ENCODE results near the gene ITGB1BP1. TPM values are rescaled to one million over a fixed set of nuclear protein-coding genes. Genes with fewer than 3 reads are reported as not detected.
A peak's percentile ranks its signal among the peaks of the same experiment; 100 is the strongest.

ITGB1BP1 gene, protein sequence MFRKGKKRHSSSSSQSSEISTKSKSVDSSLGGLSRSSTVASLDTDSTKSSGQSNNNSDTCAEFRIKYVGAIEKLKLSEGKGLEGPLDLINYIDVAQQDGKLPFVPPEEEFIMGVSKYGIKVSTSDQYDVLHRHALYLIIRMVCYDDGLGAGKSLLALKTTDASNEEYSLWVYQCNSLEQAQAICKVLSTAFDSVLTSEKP
- total RNA-seq, result 100 to 1,000 TPM in 1 of 5 experiments, 10 to 100 TPM in 4; 45.1 to 107 (median 54.3) TPM
- polyA plus RNA-seq, result 100 to 1,000 TPM; 109 to 123 TPM
- 19.8 reads per million, percentile 50 among the genes with 10 or more reads in this experiment for total RNA-seq

DNA sequence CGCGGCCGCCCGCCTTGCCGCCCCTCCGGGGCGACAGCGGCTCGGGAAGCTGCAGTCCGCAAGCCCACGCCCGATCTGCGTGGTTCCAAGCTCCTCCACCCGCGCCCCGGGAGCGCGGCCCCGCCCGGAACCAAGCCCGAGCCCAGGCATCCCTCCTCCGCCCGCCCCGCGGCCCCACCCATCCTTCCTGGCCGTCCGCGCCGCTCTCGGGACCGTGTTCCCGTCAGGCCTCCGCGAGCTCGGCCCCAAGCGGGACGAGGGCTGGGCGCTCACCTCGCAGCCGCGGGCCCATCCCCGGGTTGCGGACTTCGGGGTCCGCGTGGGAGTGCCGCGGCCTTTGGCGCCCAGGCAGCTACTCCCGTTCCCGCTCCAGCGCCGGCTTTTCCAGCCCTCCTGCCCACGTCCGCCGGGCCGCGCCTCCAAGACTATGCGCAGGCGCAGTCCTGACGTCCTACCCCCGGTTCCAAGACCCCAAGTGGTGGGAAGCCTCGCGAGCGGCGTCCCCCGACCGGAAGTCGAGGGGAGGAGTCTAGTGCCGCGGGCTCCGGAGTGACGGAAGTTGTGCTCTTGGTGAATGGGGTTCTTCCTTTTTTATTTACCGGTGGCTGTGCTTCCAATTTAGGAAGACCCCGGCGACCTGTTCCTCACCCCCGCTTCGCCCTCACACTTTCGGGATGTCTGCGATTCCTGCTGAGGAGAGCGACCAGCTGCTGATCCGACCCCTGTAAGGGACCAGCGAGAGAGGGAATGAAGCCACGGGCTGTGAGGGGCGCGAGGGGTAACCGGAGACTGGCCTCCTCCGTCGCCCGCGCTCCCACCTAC, at the start of gene ITGB1BP1, which contains the start of gene CPSF3:
TSS of gene ITGB1BP1 (minus strand) at position 429 of the 822 bp plus-strand sequence. CDS start 4,831 bp downstream, outside the sequence.
TSS of gene CPSF3 (plus strand) at position 555 of the 822 bp plus-strand sequence. CDS start at position 675, 120 bp downstream.
- Histone ChIP-seq H3K4me3 (ENCODE audit: low read length) (peak within 1 kb of the TSS; percentile 90), H3K4me1 (ENCODE audit: control insufficient read depth in 2 of 2, insufficient read depth in 2 of 2, low read length in 2 of 2) (peaks cover 22 to 24% of the 10 kb centered on the region in 2 donors), H3K36me3 (ENCODE audit: control insufficient read depth in 2 of 3, insufficient read depth in 3 of 3, low read length in 3 of 3) (peaks cover 0 to 8% (median 0%) of the 10 kb centered on the region in 3 experiments), H3K27ac (ENCODE audit: low read depth, low read length) (peak within 1 kb of the TSS; percentile 84), H3K27me3 (ENCODE audit: control insufficient read depth in 2 of 2, insufficient read depth in 2 of 2, low read length in 2 of 2) (no peaks in the 10 kb centered on the region), H3K9me3 (ENCODE audit: control insufficient read depth in 2 of 3, low read length in 3 of 3) (no peaks in the 10 kb centered on the region)
- intact Hi-C loops (cut with micrococcal nuclease), result loop anchor here (1.0 to 10.0 kb wide), 15 partner anchors 51 to 1731 kb away; partner anchors contain the start of genes ADAM17 (in 2 of the 2), HPCAL1 (in 2 of the 2), IAH1 (in 2 of the 2) and KIDINS220 (in 2 of the 2)
- CTCF ChIA-PET, result no interaction called here
- peak; percentile 88 to 98 (median 94) for DNase-seq
- Mint-ChIP-seq H3K9me3 (no peaks in the 10 kb centered on the region), H3K36me3 (peaks cover 0 to 7% (median 2%) of the 10 kb centered on the region in 5 donors), H3K4me1 (peaks cover 20 to 41% (median 28%) of the 10 kb centered on the region in 7 donors), H3K4me3 (peak within 1 kb of the TSS in 5 of 10 donors; percentile 87 to 95 (median 92)), H3K27ac (peak within 1 kb of the TSS in 8 of 9 donors; percentile 82 to 97 (median 92)), H3K27me3 (no peaks in the 10 kb centered on the region)
- peak; percentile 92 for ATAC-seq
- POLR2A ChIA-PET, result interaction anchor here (0.5 to 2.1 kb wide), 6 partner anchors 48 to 741 kb away, joined by 3 to 11 read pairs (median 6); partner anchors contain the start of genes ADAM17 and ID2

GRCh38 chr2:9472511-9472910, 49.2 kb upstream of the ITGB1BP1 start:
- Histone ChIP-seq H3K36me3 (ENCODE audit: control insufficient read depth in 2 of 3, insufficient read depth in 3 of 3, low read length in 3 of 3) (peaks cover 0 to 17% (median 0%) of the 10 kb centered on the region in 3 experiments), H3K4me1 (ENCODE audit: control insufficient read depth in 2 of 2, insufficient read depth in 2 of 2, low read length in 2 of 2) (peaks cover 11 to 18% of the 10 kb centered on the region in 2 donors), H3K27me3 (ENCODE audit: control insufficient read depth in 2 of 2, insufficient read depth in 2 of 2, low read length in 2 of 2) (no peaks in the 10 kb centered on the region), H3K4me3 (ENCODE audit: low read length) (no peak overlapping the region), H3K27ac (ENCODE audit: low read depth, low read length) (no peak overlapping the region), H3K9me3 (ENCODE audit: control insufficient read depth in 2 of 3, low read length in 3 of 3) (no peaks in the 10 kb centered on the region)
- ChIA-PET CTCF (no interaction called here), POLR2A (interaction anchor here (0.7 to 3.8 kb wide), 5 partner anchors 41 to 159 kb away, joined by 3 to 23 read pairs (median 4); partner anchors contain the start of genes ADAM17 and YWHAQ)
- no peak for DNase-seq
- peaks cover 3 to 26% (median 23%) of the 10 kb centered on the region in 5 donors for H3K36me3 Mint-ChIP-seq
- intact Hi-C loops (cut with micrococcal nuclease), result loop anchor here (5.0 kb wide), 3 partner anchors 570 to 1685 kb away; partner anchors contain the start of genes KLF11 (in 1 of the 2), RRM2 (in 1 of the 2) and SLC66A3 (in 1 of the 2)
- peak overlapping the region in 7 of 9 donors; percentile 49 to 90 (median 88) for H3K27ac Mint-ChIP-seq
- H3K4me3 Mint-ChIP-seq, result peak overlapping the region in 9 of 10 donors; percentile 43 to 84 (median 81)
- peaks cover 18 to 39% (median 31%) of the 10 kb centered on the region in 7 donors for H3K4me1 Mint-ChIP-seq
- H3K9me3 Mint-ChIP-seq, result peaks cover 0 to 2% (median 0%) of the 10 kb centered on the region in 11 donors
- H3K27me3 Mint-ChIP-seq, result no peaks in the 10 kb centered on the region
- ATAC-seq, result no peak

GRCh38 chr2:9471206-9471605, 47.9 kb upstream of the ITGB1BP1 start:
- DNase-seq (no peak), ATAC-seq (no peak)
- Mint-ChIP-seq H3K9me3 (no peaks in the 10 kb centered on the region), H3K27me3 (no peaks in the 10 kb centered on the region), H3K4me1 (peaks cover 9 to 26% (median 21%) of the 10 kb centered on the region in 7 donors), H3K4me3 (no peak overlapping the region), H3K36me3 (peaks cover 3 to 25% (median 19%) of the 10 kb centered on the region in 5 donors), H3K27ac (peak overlapping the region in 1 of 9 donors; percentile 28)
- H3K27ac ChIP-seq (ENCODE audit: low read depth, low read length), result no peak overlapping the region
- H3K36me3 ChIP-seq (ENCODE audit: control insufficient read depth in 2 of 3, insufficient read depth in 3 of 3, low read length in 3 of 3), result peaks cover 0 to 10% (median 0%) of the 10 kb centered on the region in 3 experiments
- intact Hi-C loops (cut with micrococcal nuclease), result loop anchor here (5.0 kb wide), 3 partner anchors 571 to 1686 kb away; partner anchors contain the start of genes KLF11 (in 1 of the 2), RRM2 (in 1 of the 2) and SLC66A3 (in 1 of the 2)
- H3K4me3 ChIP-seq (ENCODE audit: low read length), result no peak overlapping the region
- CTCF ChIA-PET, result interaction anchor here (0.7 kb wide), 1 partner anchor 12 kb away, joined by 3 read pairs; no protein-coding TSS in a partner anchor
- POLR2A ChIA-PET, result interaction anchor here (0.9 to 1.2 kb wide), 3 partner anchors 46 to 160 kb away, joined by 3 read pairs; partner anchors contain the start of genes CPSF3, ITGB1BP1 and YWHAQ
- H3K9me3 ChIP-seq (ENCODE audit: control insufficient read depth in 2 of 3, low read length in 3 of 3), result no peaks in the 10 kb centered on the region
- no peaks in the 10 kb centered on the region for H3K27me3 ChIP-seq (ENCODE audit: control insufficient read depth in 2 of 2, insufficient read depth in 2 of 2, low read length in 2 of 2)
- peaks cover 11 to 15% of the 10 kb centered on the region in 2 donors for H3K4me1 ChIP-seq (ENCODE audit: control insufficient read depth in 2 of 2, insufficient read depth in 2 of 2, low read length in 2 of 2)

GRCh38 chr2:9467687-9468086, 44.4 kb upstream of the ITGB1BP1 start:
- Mint-ChIP-seq H3K9me3 (no peaks in the 10 kb centered on the region), H3K27ac (no peak overlapping the region), H3K27me3 (no peaks in the 10 kb centered on the region), H3K4me3 (no peak overlapping the region), H3K4me1 (peaks cover 0 to 14% (median 2%) of the 10 kb centered on the region in 7 donors), H3K36me3 (peaks cover 4 to 29% (median 16%) of the 10 kb centered on the region in 5 donors)
- intact Hi-C loops (cut with micrococcal nuclease), result no loop called here
- Histone ChIP-seq H3K9me3 (ENCODE audit: control insufficient read depth in 2 of 3, low read length in 3 of 3) (no peaks in the 10 kb centered on the region), H3K27ac (ENCODE audit: low read depth, low read length) (no peak overlapping the region), H3K27me3 (ENCODE audit: control insufficient read depth in 2 of 2, insufficient read depth in 2 of 2, low read length in 2 of 2) (no peaks in the 10 kb centered on the region), H3K4me1 (ENCODE audit: control insufficient read depth in 2 of 2, insufficient read depth in 2 of 2, low read length in 2 of 2) (no peaks in the 10 kb centered on the region), H3K4me3 (ENCODE audit: low read length) (no peak overlapping the region), H3K36me3 (ENCODE audit: control insufficient read depth in 2 of 3, insufficient read depth in 3 of 3, low read length in 3 of 3) (peaks cover 0 to 23% (median 0%) of the 10 kb centered on the region in 3 experiments)
- ChIA-PET CTCF (no interaction called here), POLR2A (interaction anchor here (1.5 kb wide), 1 partner anchor 43 kb away, joined by 3 read pairs; no protein-coding TSS in a partner anchor)
- no peak for ATAC-seq
- no peak for DNase-seq

DNA sequence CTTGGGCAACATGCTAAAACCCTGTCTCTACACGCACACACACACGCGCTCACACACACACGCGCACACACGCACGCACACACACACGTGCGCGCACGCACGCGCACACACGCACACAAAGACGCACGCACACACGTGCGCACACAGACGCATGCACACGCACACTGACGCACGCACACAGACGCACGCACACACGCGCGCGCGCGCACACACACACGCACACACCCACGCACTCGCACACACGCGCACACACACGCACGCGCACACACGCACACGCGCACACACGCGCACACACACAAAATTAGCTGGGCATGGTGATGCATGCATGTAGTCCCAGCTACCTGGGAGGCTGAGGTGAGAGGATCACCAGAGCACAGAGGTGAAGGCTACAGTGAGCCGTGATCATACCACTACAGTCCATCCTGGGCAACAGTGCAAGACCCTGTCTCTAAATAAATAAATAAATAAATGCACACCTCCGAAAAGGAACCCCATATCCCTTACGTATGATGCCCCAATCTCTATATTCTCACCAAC, 42.9 kb upstream of the ITGB1BP1 start:
- no peaks in the 10 kb centered on the region for H3K27me3 Mint-ChIP-seq
- POLR2A ChIA-PET, result no interaction called here
- peaks cover 0 to 14% (median 0%) of the 10 kb centered on the region in 7 donors for H3K4me1 Mint-ChIP-seq

More for the DNA sequence above, 42.9 kb upstream of the ITGB1BP1 start:
- CTCF ChIA-PET, result no interaction called here
- peaks cover 0 to 30% (median 0%) of the 10 kb centered on the region in 3 experiments for H3K36me3 ChIP-seq (ENCODE audit: control insufficient read depth in 2 of 3, insufficient read depth in 3 of 3, low read length in 3 of 3)
- DNase-seq (no peak), ATAC-seq (no peak)
- Mint-ChIP-seq H3K27ac (peak overlapping the region in 1 of 9 donors; percentile 34), H3K9me3 (no peaks in the 10 kb centered on the region), H3K36me3 (peaks cover 4 to 28% (median 17%) of the 10 kb centered on the region in 5 donors), H3K4me3 (no peak overlapping the region)
- intact Hi-C loops (cut with micrococcal nuclease), result no loop called here
- no peak overlapping the region for H3K27ac ChIP-seq (ENCODE audit: low read depth, low read length)
- no peaks in the 10 kb centered on the region for H3K9me3 ChIP-seq (ENCODE audit: control insufficient read depth in 2 of 3, low read length in 3 of 3)
- H3K4me3 ChIP-seq (ENCODE audit: low read length), result no peak overlapping the region
- H3K4me1 ChIP-seq (ENCODE audit: control insufficient read depth in 2 of 2, insufficient read depth in 2 of 2, low read length in 2 of 2), result no peaks in the 10 kb centered on the region
- no peaks in the 10 kb centered on the region for H3K27me3 ChIP-seq (ENCODE audit: control insufficient read depth in 2 of 2, insufficient read depth in 2 of 2, low read length in 2 of 2)

Data from naive thymus-derived CD4-positive, alpha-beta T cell (primary cell).